Peyer's patch (tissue), 4 donors: ENCODE measurements around the gene ADSS2. TPM values are rescaled to one million over a fixed set of nuclear protein-coding genes. Genes with fewer than 3 reads are reported as not detected.

Experiments used
- DNase-seq, 3 donors: peaks; one replicate each; pipeline ENCODE4 v3.0.0-alpha.2; 2017 to 2019
- H3K27ac ChIP-seq, 4 donors: fragments of 200-600 bp; sonication (generic); one replicate each; pipeline ENCODE4 v1.5.1; 2016 to 2019
- H3K27me3 ChIP-seq, 2 donors: fragments of 200-600 bp; sonication (generic); one replicate each; pipeline ENCODE4 v1.5.1; 2019
- H3K36me3 ChIP-seq, 3 donors: fragments of 200-600 bp; sonication (generic); one replicate each; pipeline ENCODE4 v1.5.1; 2016 to 2019
- H3K4me1 ChIP-seq, 4 donors: fragments of 200-600 bp; sonication (generic); one replicate each; pipeline ENCODE4 v1.5.1; 2016 to 2019
- H3K4me3 ChIP-seq, 4 donors: fragments of 200-600 bp; sonication (generic); 1 replicate in 3 of 4; 2 replicates in 1 of 4; pipeline ENCODE4 v1.5.1; 2016 to 2019; ENCODE audit warnings: mild to moderate bottlenecking in 1 of 4
- H3K9me3 ChIP-seq, 4 donors: fragments of 200-600 bp; sonication (generic); one replicate each; pipeline ENCODE4 v1.5.1; 2016 to 2019; ENCODE audit warnings: mild to moderate bottlenecking in 1 of 4
- CTCF ChIP-seq, 6 experiments: fragments of 450-650 bp in 4 of 6; fragments of 200-600 bp in 2 of 6; sonication (generic) in 1 of 6; IDR thresholded peaks; one replicate each; pipeline ENCODE4 v1.5.1; 2017 to 2019; ENCODE audit warnings: antibody characterized with exemption in 6 of 6, mild to moderate bottlenecking in 3 of 6, moderate library complexity in 1 of 6
- POLR2A ChIP-seq, 2 donors: fragments of 450-650 bp; IDR thresholded peaks; one replicate each; pipeline ENCODE4 v1.5.1; 2017; ENCODE audit warnings: antibody characterized with exemption in 2 of 2, mild to moderate bottlenecking in 2 of 2, moderate library complexity in 2 of 2
- total RNA-seq, 4 donors: library from RNA; depleted of rRNA; stranded (reverse); fragments of >200 nt; gene quantifications; one replicate each; pipeline ENCODE4 v1.1.0, GENCODE V29; 2016

The ADSS2 gene
- total RNA-seq, 4 donors from 2014 or later = 26.9 to 47.0 (median 30.4) TPM

GRCh38 chr1:244431166-244431565 is 20.5 kb downstream of the ADSS2 start:
- Histone ChIP-seq H3K27ac (no peak overlapping the region), H3K4me3 (no peak overlapping the region), H3K27me3 (no peaks in the 10 kb centered on the region), H3K9me3 (no peaks in the 10 kb centered on the region), H3K36me3 (peaks cover 0 to 27% (median 0%) of the 10 kb centered on the region in 3 donors), H3K4me1 (peaks cover 0 to 5% (median 0%) of the 10 kb centered on the region in 4 donors)
- no peak for DNase-seq
- no peak for TF ChIP-seq CTCF (IDR thresholded peaks at IDR 0.05)
- no peak for TF ChIP-seq POLR2A (IDR thresholded peaks at IDR 0.05)

- DNase-seq = no peak
- Histone ChIP-seq H3K9me3 (no peaks in the 10 kb centered on the region), H3K36me3 (peaks cover 0 to 24% (median 0%) of the 10 kb centered on the region in 3 donors), H3K27me3 (no peaks in the 10 kb centered on the region), H3K4me3 (no peak overlapping the region), H3K27ac (no peak overlapping the region), H3K4me1 (no peaks in the 10 kb centered on the region)
- TF ChIP-seq CTCF (IDR thresholded peaks at IDR 0.05) = no peak
- TF ChIP-seq POLR2A (IDR thresholded peaks at IDR 0.05) = no peak
Measured at GRCh38 chr1:244429818-244430217, 21.9 kb downstream of the ADSS2 start.

GRCh38 chr1:244427647-244428046 is 24.1 kb downstream of the ADSS2 start:
- TF ChIP-seq CTCF (IDR thresholded peaks at IDR 0.05) (no peak), POLR2A (IDR thresholded peaks at IDR 0.05) (no peak)
- no peak overlapping the region for H3K27ac ChIP-seq
- no peaks in the 10 kb centered on the region for H3K27me3 ChIP-seq

GRCh38 chr1:244424649-244425334 is 26.9 kb downstream of the ADSS2 start:
- no peak for TF ChIP-seq CTCF (IDR thresholded peaks at IDR 0.05)
- TF ChIP-seq POLR2A (IDR thresholded peaks at IDR 0.05) = no peak
- Histone ChIP-seq H3K9me3 (no peaks in the 10 kb centered on the region), H3K4me3 (no peak overlapping the region), H3K36me3 (peaks cover 0 to 33% (median 0%) of the 10 kb centered on the region in 3 donors), H3K27me3 (no peaks in the 10 kb centered on the region), H3K27ac (no peak overlapping the region), H3K4me1 (no peaks in the 10 kb centered on the region)
- no peak for DNase-seq

More at GRCh38 chr1:244427647-244428046, 24.1 kb downstream of the ADSS2 start:
- Histone ChIP-seq H3K4me3 (no peak overlapping the region), H3K9me3 (no peaks in the 10 kb centered on the region), H3K4me1 (no peaks in the 10 kb centered on the region), H3K36me3 (peaks cover 0 to 31% (median 0%) of the 10 kb centered on the region in 3 donors)
- DNase-seq = no peak

GRCh38 chr1:244422174-244422573 is 29.5 kb downstream of the ADSS2 start:
- no peak overlapping the region for H3K4me3 ChIP-seq
- no peaks in the 10 kb centered on the region for H3K4me1 ChIP-seq
- no peak for TF ChIP-seq POLR2A (IDR thresholded peaks at IDR 0.05)
- no peak for TF ChIP-seq CTCF (IDR thresholded peaks at IDR 0.05)
- peaks cover 0 to 57% (median 0%) of the 10 kb centered on the region in 3 donors for H3K36me3 ChIP-seq
- no peaks in the 10 kb centered on the region for H3K9me3 ChIP-seq
- H3K27ac ChIP-seq = no peak overlapping the region
- no peaks in the 10 kb centered on the region for H3K27me3 ChIP-seq
- DNase-seq = no peak
